G401.6 (cell line): ENCODE results near the gene FAHD2A.
"Not testable (repeated sequence)": the region's sequence is repeated elsewhere in the genome, so short reads cannot be mapped to it uniquely, and the experiment has no call there.

Experiments used
- FAIRE-seq: peaks from 2 replicates; lab custom pipeline; 2012; peaks lifted over from hg19 to GRCh38; lab: Jason Lieb, UNC

FAHD2A gene

GRCh38 chr2:95435872-95436209 is 33.3 kb downstream of the FAHD2A start:
- FAIRE-seq: not testable (repeated sequence)

- not testable (repeated sequence) for FAIRE-seq
These were observed 40.1 kb downstream of the FAHD2A start for GRCh38 chr2:95442474-95443099.

- FAIRE-seq: not testable (repeated sequence)
These were observed 42.8 kb downstream of the FAHD2A start for GRCh38 chr2:95445317-95445716.

GRCh38 chr2:95463292-95463691 is 60.8 kb downstream of the FAHD2A start:
- not testable (repeated sequence) for FAIRE-seq
